GM19463 (cell line): ENCODE data around the gene AMMECR1.

Experiments used
- ATAC-seq: cut with Tn5 transposase; IDR thresholded peaks from one replicate; pipeline ENCODE4 v1.9.1; 2021; ENCODE audit warnings: mild to moderate bottlenecking, moderate library complexity; ENCODE audit not compliant: unreplicated experiment

Gene AMMECR1

GRCh38 chrX:110214684-110215083 lies 103.2 kb downstream of the AMMECR1 start:
- ATAC-seq, result no peak

GRCh38 chrX:110213183-110213582 lies 104.7 kb downstream of the AMMECR1 start:
- no peak for ATAC-seq

DNA sequence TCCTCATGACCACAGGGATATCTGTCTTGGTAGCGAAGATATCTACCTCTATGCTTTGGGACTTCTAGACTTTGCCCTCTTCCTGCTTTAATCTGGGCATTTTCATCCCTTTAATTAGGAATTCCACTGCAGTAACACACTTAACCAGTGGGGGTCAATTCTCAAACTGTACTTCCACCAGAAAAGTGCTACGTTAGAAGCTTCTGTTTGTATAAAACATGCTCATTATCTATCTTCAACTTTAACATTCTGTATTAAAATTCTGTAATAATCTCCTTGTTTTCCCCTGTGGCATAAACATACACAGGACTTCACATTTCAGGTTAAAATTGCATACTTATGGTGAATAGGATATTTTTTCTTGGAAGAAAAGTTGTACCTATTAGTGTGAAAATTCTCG lies 105.6 kb downstream of the AMMECR1 start:
- no peak for ATAC-seq

DNA sequence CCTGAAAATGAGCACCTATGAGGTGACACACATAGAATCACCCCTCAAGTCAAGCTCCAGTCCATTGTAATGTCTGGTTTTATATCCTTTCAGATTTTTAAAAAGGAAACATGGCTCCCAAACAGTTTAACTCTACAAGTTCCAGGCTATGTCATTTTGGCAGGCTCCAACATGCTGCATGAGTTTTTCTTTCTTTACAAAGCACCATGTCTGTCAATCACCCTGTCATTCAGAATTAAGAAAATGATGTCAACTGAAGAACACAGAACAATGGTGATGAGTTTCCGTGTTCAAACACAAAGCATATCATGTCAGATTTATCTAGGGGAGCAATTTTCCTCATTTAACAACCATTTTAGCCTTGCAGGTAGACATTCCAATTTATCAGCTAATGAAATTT lies 106.5 kb downstream of the AMMECR1 start:
- ATAC-seq, result no peak

GRCh38 chrX:110210417-110211139 lies 107.3 kb downstream of the AMMECR1 start:
- no peak for ATAC-seq

DNA sequence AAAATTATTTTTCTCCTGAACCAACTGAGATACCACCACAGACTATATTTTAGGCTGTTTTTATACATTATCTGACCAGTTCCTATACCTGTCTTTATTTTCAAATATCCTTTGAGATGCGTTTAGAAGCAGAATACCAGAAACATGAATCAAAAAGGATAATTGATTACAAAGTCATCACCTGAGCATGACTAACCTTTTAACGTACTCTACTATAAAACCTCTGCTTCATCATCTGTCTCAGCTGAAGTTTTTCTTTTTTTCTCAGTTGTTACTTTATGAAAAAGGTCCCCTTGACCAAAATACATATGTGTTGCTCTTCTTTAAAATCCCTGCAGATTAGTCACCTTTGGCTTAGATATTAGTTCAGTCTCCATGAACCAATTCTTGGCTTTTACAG lies 109.8 kb downstream of the AMMECR1 start:
- ATAC-seq, result no peak

DNA sequence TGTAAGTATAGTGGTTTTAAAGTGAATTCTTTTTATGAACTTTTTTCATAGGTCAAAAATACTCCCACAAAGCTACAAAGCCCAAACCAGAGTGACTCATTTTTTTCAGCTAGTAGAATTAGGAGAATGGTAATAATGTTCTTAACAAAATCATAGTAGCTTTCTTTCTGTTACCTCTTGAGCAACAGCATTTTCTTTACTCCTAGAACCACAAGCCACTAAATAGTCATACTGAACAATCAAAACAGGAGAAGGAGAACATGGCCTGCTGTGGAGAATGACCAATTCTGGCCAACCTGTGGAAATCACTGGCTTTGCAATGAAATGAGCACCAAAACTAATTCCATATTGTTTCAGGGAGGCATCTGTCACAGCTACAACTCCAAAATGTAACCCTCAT lies 112.9 kb downstream of the AMMECR1 start:
- ATAC-seq, result no peak

DNA sequence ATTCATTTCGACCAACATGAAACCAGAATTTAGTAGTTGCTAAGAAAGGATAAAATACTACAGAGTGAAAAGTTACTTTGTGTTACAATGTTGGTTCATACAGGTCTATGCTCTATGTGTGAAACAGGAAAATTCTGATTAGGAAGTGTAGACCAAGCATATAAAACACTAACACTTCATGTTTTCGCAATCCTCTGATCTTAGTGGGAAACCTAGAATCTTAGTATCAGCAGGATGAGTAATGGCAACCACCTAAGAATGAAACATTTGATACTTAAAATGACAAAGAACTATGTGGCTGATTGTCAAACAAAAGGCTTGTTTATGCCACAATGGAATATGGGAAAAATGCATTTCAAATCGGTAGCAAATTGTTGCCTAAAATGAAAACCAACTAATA lies 116.1 kb downstream of the AMMECR1 start:
- no peak for ATAC-seq

GRCh38 chrX:110194977-110195376 lies 122.9 kb downstream of the AMMECR1 start:
- no peak for ATAC-seq

DNA sequence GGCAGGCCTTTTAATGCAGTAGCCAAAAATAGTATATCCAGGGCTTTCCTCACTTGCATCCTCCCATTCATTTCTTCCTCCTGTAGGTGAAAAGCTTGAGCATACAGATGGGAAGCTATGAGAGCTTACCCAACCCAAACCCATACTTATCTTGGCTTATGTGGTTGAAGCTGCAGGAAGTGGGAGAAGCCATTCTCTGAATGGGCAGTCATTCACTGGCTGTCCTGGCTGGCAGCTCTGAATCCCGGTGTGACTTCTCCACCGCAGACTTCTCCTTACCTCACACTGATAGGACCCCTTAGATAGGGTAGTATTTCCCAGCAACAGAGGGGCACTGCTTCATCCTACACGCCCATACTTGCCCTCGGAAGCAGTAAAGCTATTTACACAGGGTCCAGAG lies 125.4 kb downstream of the AMMECR1 start:
- ATAC-seq, result no peak

DNA sequence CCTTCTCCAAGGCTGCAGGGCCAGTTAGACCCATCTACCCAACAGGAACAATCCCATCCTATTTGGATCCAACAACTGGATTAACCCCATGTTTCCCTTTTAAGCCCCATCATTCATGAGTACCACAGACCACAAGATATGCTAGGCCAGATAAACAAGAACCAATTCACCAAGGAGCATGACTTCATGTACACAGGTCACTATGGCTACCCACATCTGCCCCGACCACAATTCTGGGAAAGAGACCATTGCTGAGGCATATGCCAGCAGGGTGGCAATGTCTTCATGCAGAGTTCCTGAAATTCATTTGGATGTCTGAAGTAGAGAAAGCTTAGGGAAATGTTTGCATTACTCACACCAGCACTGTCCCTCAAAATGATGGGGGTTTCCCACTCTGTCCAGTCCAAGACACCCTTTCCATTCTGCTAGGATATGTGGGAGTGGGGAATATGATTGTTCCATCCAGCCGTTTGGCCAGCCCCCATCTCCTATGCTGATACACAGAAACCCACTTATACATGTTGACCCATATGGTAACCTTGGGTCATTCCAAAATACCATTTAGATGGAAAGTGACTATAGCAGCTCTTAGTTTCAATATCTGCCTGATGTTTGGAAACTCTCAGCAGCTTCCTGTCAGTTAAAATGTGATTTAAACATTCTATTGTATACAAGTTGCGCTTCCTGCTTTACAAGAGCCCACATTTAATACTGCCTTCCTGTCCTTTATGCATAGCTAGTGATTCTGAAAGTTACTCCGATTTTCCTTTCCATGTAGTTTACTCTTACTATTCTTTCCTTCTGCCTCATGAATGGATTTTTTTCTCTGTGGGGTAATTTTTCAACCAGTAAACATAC lies 129.0 kb downstream of the AMMECR1 start:
- ATAC-seq, result no peak

- ATAC-seq, result no peak
Observed at GRCh38 chrX:110183314-110183713, 134.6 kb downstream of the AMMECR1 start.

- no peak for ATAC-seq
Observed at GRCh38 chrX:110182865-110183264, 135.0 kb downstream of the AMMECR1 start.

DNA sequence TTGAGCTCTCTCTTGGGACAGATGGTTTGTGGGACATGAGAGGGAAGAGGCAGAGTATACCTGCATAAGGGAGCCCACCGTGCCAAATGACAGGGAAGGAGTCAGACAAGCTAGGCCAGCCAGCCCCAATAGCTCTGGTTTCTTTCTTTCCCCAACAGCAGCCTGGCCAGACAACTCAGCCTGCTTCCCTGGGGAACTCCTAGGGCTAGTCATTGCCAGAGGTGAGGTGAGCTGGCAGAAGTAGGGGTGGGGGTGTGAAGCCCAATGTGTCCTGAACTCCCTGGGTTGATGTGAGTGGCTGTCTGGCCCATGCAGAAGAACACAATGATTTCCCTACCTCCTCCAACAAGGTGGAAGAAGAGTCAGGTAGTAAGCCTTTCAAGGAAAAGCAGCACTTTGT lies 135.5 kb downstream of the AMMECR1 start:
- ATAC-seq, result peak; percentile 51

GRCh38 chrX:110181459-110182137 lies 136.3 kb downstream of the AMMECR1 start:
- ATAC-seq, result no peak

DNA sequence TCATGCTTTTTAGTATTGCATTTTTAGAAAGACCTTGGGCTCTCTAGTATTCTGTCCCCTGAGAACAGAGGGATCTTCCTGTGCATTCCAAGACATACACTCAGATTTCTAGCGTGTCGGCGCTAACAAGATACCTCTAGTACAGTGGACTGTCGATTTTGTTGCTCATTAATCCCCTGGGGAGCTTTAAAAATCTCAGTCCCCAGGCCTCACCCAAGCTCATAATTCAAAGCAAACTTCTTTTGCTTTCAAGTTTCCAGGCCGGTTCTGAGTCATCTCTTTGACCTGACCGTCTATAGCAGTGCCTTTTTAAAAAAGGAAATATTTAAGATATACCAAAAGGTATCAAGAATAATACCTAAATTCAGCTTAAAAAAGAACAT lies 137.0 kb downstream of the AMMECR1 start:
- peak; percentile 77 for ATAC-seq

DNA sequence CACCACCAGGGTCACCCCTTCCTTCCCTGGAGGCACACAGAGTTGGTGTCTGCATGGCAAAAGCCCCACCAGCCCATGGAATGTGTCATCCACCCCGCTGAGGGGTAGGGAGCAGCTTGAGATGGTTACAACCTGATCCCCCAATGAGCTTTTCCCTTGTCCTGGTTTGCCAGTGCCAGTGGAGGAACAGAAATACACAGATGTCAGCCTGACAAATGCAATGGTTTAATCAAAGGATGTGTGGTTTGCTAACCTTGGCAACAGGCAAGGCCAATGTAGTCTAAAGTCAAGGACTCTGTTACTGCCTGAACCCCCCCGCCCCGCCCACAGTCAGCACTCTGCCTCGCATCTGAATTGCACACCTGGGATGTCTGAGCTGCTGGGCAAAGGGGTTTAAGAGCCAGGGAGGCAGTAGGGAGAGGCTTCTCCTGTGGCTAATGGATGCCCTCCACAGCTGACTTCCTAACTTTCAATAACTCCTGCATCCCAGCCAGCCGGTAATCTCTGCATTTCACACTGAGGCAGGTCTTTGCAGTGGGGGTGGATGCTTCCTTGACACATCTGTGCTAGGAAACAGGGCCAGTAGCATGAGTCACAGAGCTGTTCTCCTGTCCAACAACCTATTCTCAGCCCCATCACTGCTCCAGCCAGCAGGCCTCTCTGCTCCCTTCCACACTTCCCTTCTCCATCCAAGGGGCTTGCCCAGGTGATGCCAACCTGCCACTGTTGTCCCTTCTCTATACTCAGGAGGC lies 137.5 kb downstream of the AMMECR1 start:
- peak; percentile 27 for ATAC-seq

- no peak for ATAC-seq
Observed at GRCh38 chrX:110178179-110178865, 139.6 kb downstream of the AMMECR1 start.

GRCh38 chrX:110175696-110176095 lies 142.2 kb downstream of the AMMECR1 start:
- ATAC-seq, result no peak

DNA sequence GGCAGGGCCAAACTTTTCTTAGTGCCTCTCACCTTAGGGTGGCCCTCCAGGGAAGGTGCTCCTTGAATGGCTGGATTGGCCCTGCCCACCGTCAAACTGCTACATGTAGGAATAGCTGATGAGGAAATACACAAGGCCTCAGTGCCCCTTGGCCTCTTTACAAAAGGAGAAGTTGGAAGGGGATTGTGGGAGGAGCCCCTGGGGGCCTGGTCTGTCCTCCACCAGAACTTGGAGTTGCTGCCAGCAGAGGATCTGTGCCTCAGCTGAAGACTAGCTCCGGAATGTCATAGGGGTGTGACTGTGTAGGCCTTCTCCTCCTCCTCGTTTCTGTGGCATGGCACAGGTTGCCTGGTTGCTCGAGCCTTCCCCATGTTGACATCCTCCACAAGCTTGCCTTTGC lies 142.7 kb downstream of the AMMECR1 start:
- no peak for ATAC-seq
